Epidermal melanocyte (primary cell): ENCODE data around the gene HOXD4.

Experiments used
- DNase-seq: peaks from one replicate; pipeline ENCODE4 v3.0.0; 2011; ENCODE audit warnings: low spot score; ENCODE audit not compliant: insufficient read length

HOXD4 gene

GRCh38 chr2:176114120-176114929, 37.0 kb upstream of the HOXD4 start:
- DNase-seq: no peak

- no peak for DNase-seq
These were observed 36.3 kb upstream of the HOXD4 start for GRCh38 chr2:176114930-176115625.

DNA sequence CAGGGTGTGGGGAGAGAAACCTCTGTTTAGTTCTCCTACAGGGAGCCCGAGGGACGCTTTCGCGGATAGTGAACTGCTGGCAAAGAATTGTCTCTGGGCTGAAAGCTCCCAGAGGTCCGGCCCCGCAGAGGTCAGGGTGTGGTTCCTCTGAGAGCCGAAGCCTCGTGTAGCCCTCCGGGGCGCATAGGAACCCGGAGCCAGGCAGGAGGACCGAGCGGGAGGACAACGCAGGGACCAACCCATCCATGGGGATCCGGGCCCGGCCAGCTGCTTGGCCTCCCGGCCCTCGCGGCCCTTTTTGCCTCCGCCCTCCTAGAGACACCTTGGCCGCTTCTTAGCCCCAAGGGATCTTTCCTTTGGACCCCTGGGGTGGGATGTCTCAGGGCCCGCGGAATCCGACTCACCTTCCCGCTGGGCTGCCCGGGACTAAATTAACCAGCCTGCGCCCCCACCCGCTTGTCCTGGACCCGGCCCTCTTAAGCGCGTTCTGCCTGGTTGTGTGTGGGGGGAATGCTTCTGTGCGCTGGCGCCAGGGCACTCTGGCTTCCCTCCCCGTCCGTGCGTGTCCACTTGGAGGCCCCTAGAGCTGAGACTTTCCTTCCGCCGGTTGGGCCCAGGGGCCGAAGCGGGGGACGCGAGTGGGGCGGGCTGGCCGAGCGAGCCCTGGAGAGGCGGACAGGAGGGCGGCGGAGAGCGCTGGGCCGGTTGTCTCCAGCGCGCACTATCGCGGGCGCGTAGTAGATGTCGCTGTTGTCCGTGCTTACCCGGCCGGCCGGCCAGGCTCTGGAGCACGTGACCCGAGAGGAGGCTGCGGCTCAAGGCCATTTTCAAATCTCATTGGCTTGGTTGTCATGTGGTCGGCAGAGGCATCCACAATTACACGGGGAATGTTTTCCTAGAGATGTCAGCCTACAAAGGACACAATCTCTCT, 35.2 kb upstream of the HOXD4 start, which contains the start of gene HOXD10:
Gene HOXD10, plus strand, starts transcription at position 896 of the 931 bp plus-strand sequence. CDS start 56 bp downstream, outside the sequence.
- no peak for DNase-seq

- DNase-seq: no peak
These were observed 34.1 kb upstream of the HOXD4 start for GRCh38 chr2:176117162-176117822.

GRCh38 chr2:176117823-176118371, 33.5 kb upstream of the HOXD4 start:
- DNase-seq: no peak

DNA sequence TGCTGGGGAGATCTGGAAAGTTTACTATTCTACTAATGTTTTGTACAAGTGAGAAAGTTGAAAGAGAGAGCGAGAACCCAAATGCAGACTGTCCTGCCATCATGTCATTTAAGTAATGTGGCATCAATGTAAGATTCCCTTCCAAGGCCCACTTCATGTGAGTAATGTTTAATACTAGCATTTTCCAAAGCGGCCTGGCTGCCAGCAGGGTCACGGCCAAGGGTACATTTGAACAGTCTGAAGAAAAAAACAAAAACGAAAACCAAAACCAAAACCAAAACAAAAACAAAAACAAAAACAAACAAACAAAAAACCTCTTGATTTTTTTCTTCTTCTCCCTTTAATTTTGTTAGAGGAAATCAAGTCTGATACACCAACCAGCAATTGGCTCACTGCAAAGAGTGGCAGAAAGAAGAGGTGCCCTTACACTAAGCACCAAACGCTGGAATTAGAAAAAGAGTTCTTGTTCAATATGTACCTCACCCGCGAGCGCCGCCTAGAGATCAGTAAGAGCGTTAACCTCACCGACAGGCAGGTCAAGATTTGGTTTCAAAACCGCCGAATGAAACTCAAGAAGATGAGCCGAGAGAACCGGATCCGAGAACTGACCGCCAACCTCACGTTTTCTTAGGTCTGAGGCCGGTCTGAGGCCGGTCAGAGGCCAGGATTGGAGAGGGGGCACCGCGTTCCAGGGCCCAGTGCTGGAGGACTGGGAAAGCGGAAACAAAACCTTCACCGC, 32.6 kb upstream of the HOXD4 start:
- DNase-seq: no peak

- DNase-seq: no peak
These were observed 30.8 kb upstream of the HOXD4 start for GRCh38 chr2:176120364-176121189.

GRCh38 chr2:176121190-176122051, 29.9 kb upstream of the HOXD4 start:
- no peak for DNase-seq

DNA sequence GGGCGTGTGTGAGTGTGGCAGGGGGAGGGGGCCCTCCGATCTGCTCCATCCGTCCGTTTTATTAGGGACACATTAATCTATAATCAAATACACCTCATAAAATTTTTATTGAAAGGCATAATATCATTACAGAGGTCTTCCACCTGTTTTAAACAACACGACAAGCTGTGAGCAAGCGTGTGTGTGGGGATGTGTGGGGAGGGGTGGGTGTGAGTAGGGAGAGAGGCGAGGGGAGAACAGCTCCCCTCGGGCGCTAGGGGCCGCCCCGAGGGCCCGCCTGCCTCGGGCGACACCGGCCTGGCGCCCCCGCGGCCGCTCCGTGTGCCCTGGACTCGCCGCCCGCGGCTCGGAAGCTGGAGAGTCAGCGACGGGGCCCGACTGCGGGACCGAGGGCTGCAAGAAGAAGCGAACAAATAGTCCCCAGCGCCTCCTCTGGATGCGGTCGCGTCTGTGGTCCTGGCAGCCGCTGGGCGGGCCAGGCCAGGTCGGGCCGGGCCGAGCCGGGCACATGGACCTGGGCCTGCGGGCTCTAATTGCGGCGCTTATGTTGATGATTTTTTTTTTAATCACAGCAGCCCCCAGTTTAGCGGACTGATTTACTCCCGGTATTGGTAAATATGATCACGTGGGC, 29.2 kb upstream of the HOXD4 start:
- no peak for DNase-seq

DNA sequence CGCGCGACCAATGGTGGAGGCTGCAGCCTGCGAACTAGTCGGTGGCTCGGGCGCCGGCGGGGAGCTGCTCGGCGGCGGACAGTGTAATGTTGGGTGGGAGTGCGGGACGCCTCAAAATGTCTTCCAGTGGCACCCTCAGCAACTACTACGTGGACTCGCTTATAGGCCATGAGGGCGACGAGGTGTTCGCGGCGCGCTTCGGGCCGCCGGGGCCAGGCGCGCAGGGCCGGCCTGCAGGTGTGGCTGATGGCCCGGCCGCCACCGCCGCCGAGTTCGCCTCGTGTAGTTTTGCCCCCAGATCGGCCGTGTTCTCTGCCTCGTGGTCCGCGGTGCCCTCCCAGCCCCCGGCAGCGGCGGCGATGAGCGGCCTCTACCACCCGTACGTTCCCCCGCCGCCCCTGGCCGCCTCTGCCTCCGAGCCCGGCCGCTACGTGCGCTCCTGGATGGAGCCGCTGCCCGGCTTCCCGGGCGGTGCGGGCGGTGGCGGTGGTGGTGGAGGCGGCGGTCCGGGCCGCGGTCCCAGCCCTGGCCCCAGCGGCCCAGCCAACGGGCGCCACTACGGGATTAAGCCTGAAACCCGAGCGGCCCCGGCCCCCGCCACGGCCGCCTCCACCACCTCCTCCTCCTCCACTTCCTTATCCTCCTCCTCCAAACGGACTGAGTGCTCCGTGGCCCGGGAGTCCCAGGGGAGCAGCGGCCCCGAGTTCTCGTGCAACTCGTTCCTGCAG, 28.5 kb upstream of the HOXD4 start, which contains the start of gene HOXD9:
Gene HOXD9, plus strand, starts transcription at position 37 of the 728 bp plus-strand sequence. Its CDS starts 50 bp downstream, at position 87.
- peak; percentile 79 for DNase-seq

DNA sequence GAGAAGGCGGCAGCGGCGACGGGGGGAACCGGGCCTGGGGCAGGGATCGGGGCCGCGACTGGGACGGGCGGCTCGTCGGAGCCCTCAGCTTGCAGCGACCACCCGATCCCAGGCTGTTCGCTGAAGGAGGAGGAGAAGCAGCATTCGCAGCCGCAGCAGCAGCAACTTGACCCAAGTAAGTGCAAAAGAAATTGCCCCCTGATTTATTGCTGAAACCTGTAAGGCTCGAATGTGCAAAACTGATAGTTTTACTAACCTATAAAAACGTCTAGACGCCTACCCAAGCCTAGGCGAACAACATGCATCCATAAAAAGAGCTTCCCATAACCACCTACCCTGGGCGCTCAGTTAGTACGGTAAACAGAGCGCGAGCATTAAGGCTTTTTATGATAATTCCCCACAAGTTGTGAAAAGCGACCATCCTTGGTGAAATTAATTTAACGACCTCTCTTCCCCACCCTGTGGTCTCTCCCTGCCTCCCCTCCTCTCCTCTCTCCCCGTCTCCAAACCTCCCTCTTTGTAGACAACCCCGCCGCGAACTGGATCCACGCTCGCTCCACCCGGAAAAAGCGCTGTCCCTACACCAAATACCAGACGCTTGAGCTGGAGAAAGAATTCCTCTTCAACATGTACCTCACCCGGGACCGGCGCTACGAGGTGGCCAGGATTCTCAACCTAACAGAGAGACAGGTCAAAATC, 27.8 kb upstream of the HOXD4 start:
- DNase-seq: no peak

DNA sequence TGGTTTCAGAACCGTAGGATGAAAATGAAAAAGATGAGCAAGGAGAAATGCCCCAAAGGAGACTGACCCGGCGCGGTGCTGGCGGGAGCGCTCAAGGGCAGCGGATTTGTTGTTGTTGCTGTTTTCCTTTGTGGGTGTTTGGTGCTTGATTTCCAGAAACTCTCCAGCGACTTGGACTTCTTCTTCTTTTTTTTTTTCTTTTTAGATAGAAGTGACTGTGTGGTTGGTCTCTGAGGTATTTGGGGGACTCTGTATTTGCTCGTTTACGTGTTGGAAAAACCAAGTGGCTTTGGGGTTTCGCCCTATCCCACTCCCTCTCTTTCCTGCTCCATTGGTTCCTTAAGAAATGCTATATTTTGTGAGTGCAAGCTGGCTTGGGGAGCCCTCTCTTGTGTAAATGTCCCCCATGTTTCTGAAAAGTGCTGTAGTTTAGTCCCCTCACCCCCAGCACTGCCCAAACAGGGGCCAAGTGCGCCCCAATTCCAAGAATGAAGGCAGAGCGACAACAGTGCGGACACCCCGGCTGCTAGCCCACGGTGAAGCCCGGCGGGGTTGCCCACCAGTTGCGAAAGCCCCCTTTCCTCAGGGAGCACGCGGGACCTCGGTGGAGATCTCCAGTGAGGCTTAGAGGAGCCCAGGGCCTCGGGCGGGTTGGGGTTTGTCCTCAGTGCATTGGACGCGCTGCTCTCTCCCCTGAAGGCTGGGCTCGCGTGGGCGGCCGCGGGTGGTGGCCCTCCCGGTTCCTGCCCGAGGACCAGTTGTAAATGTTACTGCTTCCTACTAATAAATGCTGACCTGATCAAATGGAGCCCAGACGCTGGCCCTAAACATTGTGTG, 27.0 kb upstream of the HOXD4 start:
- DNase-seq: no peak

GRCh38 chr2:176124947-176125771, 26.2 kb upstream of the HOXD4 start:
- DNase-seq: no peak

GRCh38 chr2:176125772-176126054, 25.6 kb upstream of the HOXD4 start:
- no peak for DNase-seq
